Skeletal muscle tissue (tissue), 4 donors: ENCODE results near the gene SLC31A2. TPM values are rescaled to one million over a fixed set of nuclear protein-coding genes. Genes with fewer than 3 reads are reported as not detected.
"Not testable (repeated sequence)": the region's sequence is repeated elsewhere in the genome, so short reads cannot be mapped to it uniquely, and the experiment has no call there.

Source experiments
- H3K27ac ChIP-seq: one replicate; pipeline ENCODE4 v1.7.0; 2013; ENCODE audit warnings: mild to moderate bottlenecking, low read depth, low read length, inconsistent platforms
- H3K27me3 ChIP-seq, 3 donors: one replicate each; pipeline ENCODE4 v1.7.0; 2013; ENCODE audit warnings: low read length in 3 of 3; ENCODE audit not compliant: control insufficient read depth in 3 of 3, insufficient read depth in 3 of 3
- H3K36me3 ChIP-seq, 3 donors: one replicate each; pipeline ENCODE4 v1.7.0; 2013; ENCODE audit warnings: low read length in 3 of 3; ENCODE audit not compliant: control insufficient read depth in 3 of 3, insufficient read depth in 3 of 3
- H3K4me1 ChIP-seq, 3 donors: one replicate each; pipeline ENCODE4 v1.7.0; 2013; ENCODE audit warnings: low read length in 3 of 3, mild to moderate bottlenecking in 3 of 3; ENCODE audit not compliant: control insufficient read depth in 3 of 3, insufficient read depth in 3 of 3
- H3K4me3 ChIP-seq, 3 donors: one replicate each; pipeline ENCODE4 v1.7.0; 2013; ENCODE audit warnings: low read length in 3 of 3
- H3K9ac ChIP-seq, 3 donors: one replicate each; pipeline ENCODE4 v1.7.0; 2013; ENCODE audit warnings: low read length in 3 of 3, mild to moderate bottlenecking in 3 of 3, moderate library complexity in 2 of 3, low read depth in 1 of 3
- H3K9me3 ChIP-seq, 3 donors: one replicate each; pipeline ENCODE4 v1.7.0; 2013; ENCODE audit warnings: low read length in 3 of 3; ENCODE audit not compliant: control insufficient read depth in 3 of 3
- total RNA-seq: library from RNA; depleted of rRNA; stranded (reverse); fragments of >200 nt; gene quantifications from one replicate; pipeline ENCODE4 v1.2.3, GENCODE V29; 2014
- donor health status: Osteomylitis.

The SLC31A2 gene
- total RNA-seq, 1 donor from 2014 or later: 5.2 TPM

DNA sequence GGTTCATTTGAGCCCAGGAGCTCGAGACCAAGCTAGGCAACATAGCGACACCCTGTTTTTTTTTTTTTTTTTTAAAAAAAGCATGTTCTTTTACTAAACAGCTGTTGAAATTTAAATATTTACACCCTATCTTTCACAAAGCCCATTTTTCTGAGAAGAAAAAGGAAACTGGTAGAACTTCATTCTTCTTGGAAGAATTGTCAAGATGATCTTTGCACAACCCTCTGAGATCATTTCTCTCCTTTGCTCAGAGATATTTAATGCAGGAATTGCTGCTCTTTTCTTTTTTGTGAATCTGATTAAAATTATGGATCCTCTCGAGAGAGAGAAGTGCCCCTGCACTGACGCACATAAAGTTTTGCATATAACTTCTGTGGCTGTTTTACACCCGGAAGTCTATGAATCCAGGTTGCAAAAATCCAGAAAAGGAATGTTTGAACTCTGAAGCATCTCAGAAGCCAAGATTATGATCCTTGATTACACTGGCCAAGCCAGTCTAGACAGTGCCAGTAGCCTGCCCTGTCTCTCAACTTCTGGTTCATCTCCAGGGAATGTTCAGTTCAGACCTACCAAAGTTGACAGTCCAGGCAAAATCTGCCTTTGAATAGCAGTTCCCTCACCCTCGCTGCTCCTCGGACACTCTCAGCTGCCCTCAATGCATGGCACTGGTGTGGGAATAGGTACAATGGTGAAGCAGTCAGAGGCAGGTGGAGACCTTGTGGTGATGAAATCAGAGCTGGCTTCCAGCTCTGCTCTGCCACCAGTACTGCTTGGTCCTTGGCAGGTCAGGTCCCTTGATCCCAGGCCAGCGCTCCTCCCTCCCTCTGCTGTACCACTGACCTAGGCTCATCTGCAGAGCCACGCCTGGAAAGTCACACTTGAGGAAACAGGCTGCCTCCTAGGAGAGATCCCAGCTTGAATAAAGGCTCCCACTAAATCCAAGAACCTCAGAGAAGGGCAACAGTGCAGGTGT is 13.3 kb upstream of the SLC31A2 start:
- Histone ChIP-seq H3K27ac (no peak overlapping the region), H3K9me3 (no peaks in the 10 kb centered on the region), H3K4me3 (no peak overlapping the region), H3K4me1 (no peaks in the 10 kb centered on the region), H3K36me3 (no peaks in the 10 kb centered on the region), H3K9ac (no peak overlapping the region), H3K27me3 (peaks cover 0 to 4% (median 3%) of the 10 kb centered on the region in 3 donors)

DNA sequence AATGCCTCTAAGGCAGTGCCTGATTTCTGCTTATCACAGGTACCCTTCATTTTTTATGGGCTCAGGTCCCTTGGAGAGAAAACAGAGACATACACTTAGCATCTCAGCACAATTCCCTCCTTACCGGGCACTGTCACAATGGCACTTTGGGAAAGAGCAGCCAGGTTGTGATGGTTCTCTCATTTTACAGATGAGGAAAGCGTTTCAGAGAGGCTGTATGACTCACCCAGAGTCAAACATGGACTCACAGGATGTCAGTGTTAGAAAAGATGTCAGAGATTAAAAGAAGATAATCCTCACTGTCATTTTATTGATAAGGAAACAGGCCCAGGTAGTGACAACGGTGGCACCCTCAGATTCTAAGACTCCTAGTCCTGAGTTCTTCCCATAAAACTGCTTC is 12.0 kb upstream of the SLC31A2 start:
- no peaks in the 10 kb centered on the region for H3K9me3 ChIP-seq
- peaks cover 0 to 4% (median 3%) of the 10 kb centered on the region in 3 donors for H3K27me3 ChIP-seq
- H3K4me3 ChIP-seq: no peak overlapping the region
- H3K27ac ChIP-seq: no peak overlapping the region
- H3K9ac ChIP-seq: no peak overlapping the region
- H3K36me3 ChIP-seq: no peaks in the 10 kb centered on the region
- no peaks in the 10 kb centered on the region for H3K4me1 ChIP-seq

DNA sequence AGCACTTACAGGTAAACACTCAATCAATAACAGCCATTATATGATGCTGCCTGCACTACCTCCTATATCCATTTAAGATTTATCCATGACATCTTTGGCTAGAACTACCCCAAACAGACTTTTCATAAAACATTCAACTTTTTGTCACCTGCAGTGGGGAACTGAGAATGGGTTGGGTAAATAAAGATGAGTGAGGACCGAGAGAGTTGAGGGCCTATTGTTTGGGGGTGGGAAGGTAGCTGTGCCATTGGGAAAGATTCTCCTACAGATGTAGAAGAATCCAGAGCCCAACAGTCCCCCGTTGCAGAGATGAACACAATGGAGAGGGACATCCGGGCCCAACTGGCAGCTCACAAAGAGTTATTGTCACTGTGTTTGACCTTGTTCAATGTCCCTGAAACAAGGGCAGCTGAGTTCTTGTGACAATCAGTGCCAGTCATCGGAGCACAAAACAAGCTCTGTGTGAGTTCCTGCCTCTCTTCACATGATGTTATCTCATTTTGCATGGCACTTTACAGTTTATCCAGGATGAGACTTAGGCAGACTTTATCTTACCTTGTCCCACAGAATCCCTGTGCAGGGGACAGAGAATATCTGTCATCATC is 11.5 kb upstream of the SLC31A2 start:
- H3K36me3 ChIP-seq: no peaks in the 10 kb centered on the region
- no peak overlapping the region for H3K27ac ChIP-seq
- no peaks in the 10 kb centered on the region for H3K4me1 ChIP-seq
- no peak overlapping the region for H3K9ac ChIP-seq
- no peaks in the 10 kb centered on the region for H3K9me3 ChIP-seq
- no peak overlapping the region for H3K4me3 ChIP-seq
- peaks cover 0 to 4% (median 3%) of the 10 kb centered on the region in 3 donors for H3K27me3 ChIP-seq

- Histone ChIP-seq H3K27me3 (peaks cover 2 to 8% (median 4%) of the 10 kb centered on the region in 3 donors), H3K36me3 (no peaks in the 10 kb centered on the region), H3K4me3 (no peak overlapping the region), H3K9me3 (no peaks in the 10 kb centered on the region), H3K27ac (no peak overlapping the region), H3K9ac (no peak overlapping the region), H3K4me1 (no peaks in the 10 kb centered on the region)
Measured at GRCh38 chr9:113139953-113140352, 10.9 kb upstream of the SLC31A2 start.

DNA sequence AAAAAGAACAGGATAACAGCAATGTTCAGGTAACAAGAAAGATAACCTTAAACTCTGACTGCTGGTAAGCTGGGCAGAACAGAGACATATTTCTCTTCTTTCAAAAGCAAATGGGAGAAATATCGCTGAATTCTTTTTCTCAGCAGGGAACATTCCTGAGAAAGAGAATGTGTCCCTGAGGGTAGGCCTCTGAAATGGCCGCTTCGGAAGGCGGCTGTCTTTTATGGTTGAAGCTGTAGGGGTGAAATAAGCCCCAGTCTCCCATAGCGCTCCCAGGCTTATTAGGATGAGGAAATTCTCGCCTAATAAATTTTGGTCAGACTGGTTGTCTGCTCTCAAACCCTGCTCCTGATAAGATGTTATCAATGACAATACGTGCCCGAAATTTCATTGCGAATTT is 9.9 kb upstream of the SLC31A2 start:
- H3K4me3 ChIP-seq, H3K36me3 ChIP-seq, H3K27ac ChIP-seq, H3K4me1 ChIP-seq, H3K9ac ChIP-seq, H3K9me3 ChIP-seq, H3K27me3 ChIP-seq: not testable (repeated sequence)

DNA sequence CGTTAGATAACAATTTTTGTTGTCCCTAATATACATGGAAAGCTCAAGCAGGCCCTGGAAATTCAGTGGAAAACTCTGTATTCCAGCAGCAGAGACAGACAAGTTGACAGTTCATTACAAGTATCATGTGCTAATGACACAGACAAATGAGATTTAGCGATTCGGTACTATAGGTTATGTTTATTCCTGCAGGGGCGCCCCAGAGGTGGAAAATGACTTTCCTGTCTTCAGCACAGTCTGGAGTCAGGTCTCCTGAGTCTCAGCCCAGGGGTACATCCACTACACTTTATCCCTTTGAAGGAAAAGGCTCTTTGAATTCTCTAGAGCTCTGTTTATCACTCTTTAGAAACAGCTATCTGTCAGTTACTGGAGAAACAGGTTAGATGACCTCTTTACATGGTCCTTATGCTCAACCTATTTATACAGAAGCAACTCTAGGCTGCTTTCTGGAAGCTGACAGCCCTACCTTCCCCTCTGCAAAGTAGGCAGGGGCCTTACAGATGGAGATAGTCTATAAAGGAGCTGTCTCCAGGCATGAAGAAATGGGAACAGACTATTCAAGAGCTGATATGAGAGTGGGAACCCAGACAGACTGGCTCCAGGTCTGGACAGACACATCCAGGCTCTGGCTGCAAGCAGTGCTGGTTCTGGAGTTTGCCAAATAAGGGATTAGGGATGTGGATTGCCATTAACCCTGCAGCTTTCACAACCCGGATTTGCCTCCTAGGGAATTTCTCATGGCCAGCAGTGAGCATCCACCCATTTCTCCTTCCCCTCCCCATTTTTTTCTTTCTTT is 7.2 kb upstream of the SLC31A2 start:
- no peaks in the 10 kb centered on the region for H3K36me3 ChIP-seq
- no peak overlapping the region for H3K9ac ChIP-seq
- no peak overlapping the region for H3K27ac ChIP-seq
- H3K27me3 ChIP-seq: peaks cover 4 to 6% (median 5%) of the 10 kb centered on the region in 3 donors
- H3K9me3 ChIP-seq: no peaks in the 10 kb centered on the region
- no peak overlapping the region for H3K4me3 ChIP-seq
- no peaks in the 10 kb centered on the region for H3K4me1 ChIP-seq

DNA sequence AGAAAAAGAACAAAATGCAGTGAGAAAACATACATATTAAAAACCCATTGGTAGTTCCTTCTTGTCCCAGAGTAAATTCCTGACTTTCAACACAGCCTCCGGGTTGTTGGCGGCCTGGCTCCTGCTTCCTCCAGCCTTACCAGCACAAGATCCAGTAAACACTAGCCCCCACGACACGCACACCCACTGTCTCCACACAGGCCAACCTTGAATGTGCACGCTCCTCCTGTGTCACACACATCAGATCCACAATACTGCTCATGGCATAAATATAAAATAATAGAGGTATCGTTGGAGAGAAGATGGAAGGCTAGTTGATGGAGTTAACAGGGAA is 2.5 kb upstream of the SLC31A2 start:
- Histone ChIP-seq H3K4me1 (peaks cover 9 to 24% (median 15%) of the 10 kb centered on the region in 3 donors), H3K9ac (no peak overlapping the region), H3K4me3 (no peak overlapping the region), H3K27me3 (peaks cover 0 to 6% (median 5%) of the 10 kb centered on the region in 3 donors), H3K27ac (no peak overlapping the region), H3K9me3 (no peaks in the 10 kb centered on the region), H3K36me3 (no peaks in the 10 kb centered on the region)

DNA sequence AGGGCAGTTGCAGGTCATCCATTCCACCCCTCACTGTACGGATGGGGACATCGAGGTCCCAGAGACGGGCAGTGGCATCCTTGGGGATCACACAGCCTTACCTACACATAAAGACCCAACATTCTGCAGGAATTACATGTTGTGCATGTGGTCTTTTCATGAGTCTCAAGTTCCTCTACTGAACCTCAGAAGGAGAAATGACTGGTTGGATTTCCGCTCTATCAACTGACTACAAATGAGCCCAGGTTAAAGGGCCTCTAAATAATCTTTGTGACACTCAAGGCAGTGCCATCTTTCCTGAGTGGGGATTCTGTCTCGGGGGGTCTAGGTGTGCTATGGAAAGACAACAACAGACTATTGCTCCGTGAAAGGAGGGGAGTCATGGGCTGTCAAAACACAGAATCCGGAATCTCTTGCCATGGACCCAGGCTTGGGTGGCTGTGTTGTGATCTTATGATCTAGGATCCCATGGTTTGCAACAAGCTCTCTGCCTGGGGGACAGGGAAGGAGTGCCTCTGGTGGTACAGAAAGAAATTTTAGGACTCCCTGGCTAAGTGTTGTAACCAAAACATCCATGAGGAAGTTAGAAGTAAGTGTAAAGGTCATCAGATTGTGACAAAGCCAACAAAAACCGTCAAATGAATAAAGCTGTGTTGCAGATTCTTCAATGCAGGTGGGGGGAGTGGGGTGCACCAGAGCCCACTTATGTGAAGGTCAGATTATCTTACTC is 1.9 kb upstream of the SLC31A2 start:
- H3K36me3 ChIP-seq: peaks cover 0 to 2% (median 0%) of the 10 kb centered on the region in 3 donors
- peaks cover 0 to 6% (median 5%) of the 10 kb centered on the region in 3 donors for H3K27me3 ChIP-seq
- no peak overlapping the region for H3K4me3 ChIP-seq
- H3K9ac ChIP-seq: no peak overlapping the region
- no peaks in the 10 kb centered on the region for H3K9me3 ChIP-seq
- H3K27ac ChIP-seq: no peak overlapping the region
- H3K4me1 ChIP-seq: peaks cover 12 to 30% (median 18%) of the 10 kb centered on the region in 3 donors

GRCh38 chr9:113149561-113149960 is 1.2 kb upstream of the SLC31A2 start:
- H3K27me3 ChIP-seq, H3K9ac ChIP-seq, H3K27ac ChIP-seq, H3K9me3 ChIP-seq, H3K36me3 ChIP-seq, H3K4me3 ChIP-seq: not testable (repeated sequence)
- peaks cover 14 to 35% (median 23%) of the 10 kb centered on the region in 3 donors for H3K4me1 ChIP-seq
